K562 treated with DMSO at 1 percent for 48 hours (cell line): ENCODE results near the gene CYS1. TPM values are rescaled to one million over a fixed set of nuclear protein-coding genes. Genes with fewer than 3 reads are reported as not detected.

ENCODE experiments used
- total RNA-seq: library from RNA; unstranded; fragments of 300-600 nt; gene quantifications from 2 replicates; pipeline ENCODE4 v1.2.3, GENCODE V29; 2022; ENCODE audit warnings: low replicate concordance; ENCODE audit errors: extremely low read depth

Gene CYS1
- total RNA-seq: not detected in 2 replicates

GRCh38 chr2:10079870-10080535 is at the start of gene CYS1:
Gene CYS1, minus strand, starts transcription at chr2:10080411. Its CDS starts 188 bp downstream, at chr2:10080223.

DNA sequence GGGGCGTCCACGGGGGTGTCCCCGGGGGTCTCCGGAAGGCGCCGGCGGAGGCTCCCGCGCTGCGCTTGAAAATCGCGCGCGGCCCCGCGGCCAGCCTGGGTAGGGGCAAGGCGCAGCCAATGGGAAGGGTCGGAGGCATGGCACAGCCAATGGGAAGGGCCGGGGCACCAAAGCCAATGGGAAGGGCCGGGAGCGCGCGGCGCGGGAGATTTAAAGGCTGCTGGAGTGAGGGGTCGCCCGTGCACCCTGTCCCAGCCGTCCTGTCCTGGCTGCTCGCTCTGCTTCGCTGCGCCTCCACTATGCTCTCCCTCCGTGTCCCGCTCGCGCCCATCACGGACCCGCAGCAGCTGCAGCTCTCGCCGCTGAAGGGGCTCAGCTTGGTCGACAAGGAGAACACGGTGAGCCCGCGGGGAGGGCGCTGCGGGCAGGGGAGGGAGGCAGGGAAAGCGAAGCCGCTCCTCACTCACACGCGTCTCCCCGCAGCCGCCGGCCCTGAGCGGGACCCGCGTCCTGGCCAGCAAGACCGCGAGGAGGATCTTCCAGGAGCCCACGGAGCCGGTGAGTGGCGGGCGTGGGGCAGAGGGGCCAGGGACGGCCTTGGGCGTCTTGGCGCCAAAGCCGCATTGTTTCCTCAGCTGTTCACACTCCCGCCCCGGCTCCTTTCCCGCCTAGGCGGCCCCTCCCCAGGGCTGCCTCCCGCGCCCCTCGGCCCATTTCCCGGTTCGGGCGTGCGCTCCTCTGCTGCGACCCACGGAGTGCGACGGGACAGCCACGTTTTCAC is 42.5 kb upstream of the CYS1 start, which contains the start of gene RRM2:
Gene RRM2, plus strand, starts transcription at position 240 of the 781 bp plus-strand sequence. Its CDS starts 60 bp downstream, at position 300.

GRCh38 chr2:10043256-10043905 is 36.8 kb downstream of the CYS1 start, which contains the start of gene KLF11:
Gene KLF11, plus strand, starts transcription at chr2:10043550. Its CDS starts 167 bp downstream, at chr2:10043717.

Other genes starting within 250 kb of the CYS1 start
- not detected in 2 replicates for gene TAF1B, start 236.9 kb downstream of the CYS1 start, total RNA-seq
- gene GRHL1, start 128.7 kb downstream of the CYS1 start, total RNA-seq: not detected in 2 replicates
- not detected in 2 replicates for gene KLF11, start 36.9 kb downstream of the CYS1 start, total RNA-seq
- 435 TPM in 1 of 2 replicates, not detected in the other for gene RRM2, start 42.3 kb upstream of the CYS1 start, total RNA-seq
- gene HPCAL1, start 222.5 kb upstream of the CYS1 start, total RNA-seq: not detected in 2 replicates